Stimulated activated CD4-positive, alpha-beta T cell treated with anti-CD3 and anti-CD28 coated beads, TNF-alpha, amount 100 ng/mL, for 4 hours (primary cell): ENCODE measurements around the gene ITPKA.

Experiments
- DNase-seq, 3 experiments: peaks; one replicate each; pipeline ENCODE4 v3.0.0-alpha.2; 2020; ENCODE audit warnings: low read depth in 3 of 3

Gene ITPKA

GRCh38 chr15:41511331-41511898, 17.7 kb downstream of the ITPKA start:
- no peak for DNase-seq

DNA sequence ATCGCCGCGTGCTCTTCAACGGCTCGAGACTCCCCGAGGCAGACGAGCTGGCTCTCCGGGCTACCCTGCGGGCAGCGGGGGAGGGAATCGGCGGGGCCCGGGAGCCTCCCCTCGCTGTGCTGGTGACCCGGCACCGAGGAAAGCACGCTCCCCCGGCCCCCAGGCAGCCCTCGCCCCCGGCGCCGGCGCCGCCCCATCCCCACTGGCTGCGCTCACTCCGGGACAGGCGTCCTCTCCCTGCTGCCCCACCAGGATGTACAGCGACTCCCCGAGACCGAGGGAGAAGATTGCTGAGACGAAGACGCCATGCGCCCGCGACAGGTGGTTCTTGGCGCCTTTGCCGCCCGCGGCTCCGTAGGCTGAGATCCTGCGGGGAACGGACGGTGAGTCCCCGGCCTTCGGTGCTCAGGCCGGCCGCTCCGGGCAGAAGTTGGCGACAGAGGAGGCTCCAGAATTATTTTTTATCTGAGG, 18.3 kb downstream of the ITPKA start:
- DNase-seq = no peak

- no peak for DNase-seq
Measured at GRCh38 chr15:41512512-41512939, 18.9 kb downstream of the ITPKA start.

- no peak for DNase-seq
Measured at GRCh38 chr15:41512940-41513505, 19.3 kb downstream of the ITPKA start.

DNA sequence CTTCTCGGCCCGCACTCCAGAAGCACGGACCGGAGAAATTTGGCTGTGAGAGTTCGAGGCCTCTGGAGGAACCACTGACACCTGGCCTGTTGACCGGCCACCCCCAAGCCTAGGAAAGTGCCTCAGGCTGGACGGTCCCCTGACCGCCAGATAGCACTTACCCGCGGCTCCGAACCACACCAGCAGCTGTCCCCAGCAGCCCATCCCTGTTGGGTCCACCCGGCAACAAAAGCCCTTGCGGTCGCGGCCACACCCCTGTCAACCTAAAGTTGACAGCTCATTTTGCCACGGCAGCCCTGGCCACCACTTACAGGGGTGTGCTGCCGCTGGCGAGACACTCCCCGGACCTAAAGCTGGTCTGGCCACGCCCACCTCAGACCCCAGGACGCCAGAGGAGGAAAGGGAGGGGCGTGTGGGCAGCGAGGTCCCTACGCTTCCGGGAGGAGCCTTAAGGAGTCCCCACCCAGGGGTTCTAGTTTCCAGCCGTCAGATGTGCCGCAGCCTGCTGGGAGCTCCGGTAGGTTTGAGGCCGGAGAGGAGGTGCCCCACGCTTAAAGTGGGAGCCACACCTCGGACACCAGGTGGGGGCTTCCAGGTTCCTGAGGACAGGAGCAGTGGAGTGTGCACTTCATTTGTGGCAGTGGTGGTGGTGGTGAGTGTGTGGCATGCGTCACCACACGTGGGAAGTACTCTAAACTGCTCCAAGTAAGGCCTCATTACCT, 20.0 kb downstream of the ITPKA start, which contains the start of gene LTK:
TSS of gene LTK (minus strand) at position 322 of the 722 bp plus-strand sequence. CDS start at position 204, 118 bp downstream.
- no peak for DNase-seq

- DNase-seq = no peak
Measured at GRCh38 chr15:41517895-41518449, 24.3 kb downstream of the ITPKA start.

DNA sequence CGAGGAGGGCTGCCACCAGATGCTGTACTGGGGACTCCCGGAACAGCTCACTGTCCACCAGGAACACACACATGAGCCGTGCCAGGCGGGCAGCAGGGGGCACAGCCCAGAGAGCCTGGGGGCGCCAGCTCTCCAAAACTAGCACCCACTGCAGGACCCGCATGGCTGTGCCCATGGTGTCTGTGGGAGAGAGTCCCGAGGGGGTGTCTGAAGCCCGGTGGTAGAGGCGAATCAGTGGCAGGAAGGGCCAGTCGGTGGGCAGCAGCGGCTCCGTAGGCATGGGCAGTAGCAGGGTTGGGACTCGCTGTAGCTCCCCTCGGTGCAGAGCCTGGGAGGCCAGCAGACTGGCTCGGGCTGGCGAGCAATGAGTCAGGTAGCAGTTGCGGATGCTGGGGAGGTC, 27.0 kb downstream of the ITPKA start:
- DNase-seq = no peak

DNA sequence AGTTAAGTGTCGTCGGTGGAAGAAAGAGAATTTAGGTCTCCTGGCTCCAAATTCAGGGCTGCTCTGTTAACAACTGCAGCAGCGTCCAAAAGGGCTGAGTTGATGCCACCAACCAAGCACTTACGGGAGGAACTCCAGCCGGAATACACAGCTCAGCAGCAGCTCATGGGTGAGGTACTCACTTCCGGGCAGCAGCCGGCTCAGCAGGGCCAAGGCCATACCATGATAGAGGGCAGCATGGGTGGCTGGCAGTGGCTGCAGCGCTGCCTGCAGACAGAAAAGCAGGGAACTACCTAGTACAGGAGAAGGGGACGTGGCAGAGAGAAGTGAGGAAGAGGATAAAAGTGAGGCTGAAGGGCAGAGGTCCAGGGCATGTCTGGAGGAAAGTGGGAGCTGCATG, 27.9 kb downstream of the ITPKA start:
- no peak for DNase-seq

- DNase-seq = no peak
Measured at GRCh38 chr15:41523097-41523496, 29.4 kb downstream of the ITPKA start.

DNA sequence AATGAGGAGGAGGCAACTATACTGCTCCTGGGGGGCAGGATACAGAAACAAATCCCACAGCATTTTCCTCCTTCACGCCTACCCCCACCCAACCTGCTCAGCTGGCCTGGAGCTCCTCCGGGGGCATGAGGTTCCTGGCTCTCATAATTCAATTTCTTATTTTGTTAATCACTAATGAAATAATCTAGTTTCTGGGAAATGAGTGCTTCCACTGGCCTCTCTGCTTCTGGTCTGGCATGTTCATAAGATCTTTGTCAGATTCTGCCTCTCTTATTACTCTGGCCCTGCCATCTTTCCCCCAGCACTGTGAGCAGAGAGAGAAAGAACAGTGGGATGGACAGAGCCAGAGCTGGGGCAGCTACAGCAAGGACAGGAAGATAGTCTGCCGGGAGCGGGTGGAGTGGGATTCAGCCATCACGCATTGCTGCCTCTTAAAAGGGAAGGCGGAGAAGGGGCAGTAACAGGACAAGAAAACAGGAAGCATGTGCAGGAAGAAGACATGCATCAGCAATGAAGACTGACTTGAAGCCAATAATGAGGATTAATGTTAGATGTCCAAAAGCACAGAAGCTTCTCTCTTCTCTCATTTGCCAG, 36.8 kb downstream of the ITPKA start:
- no peak for DNase-seq

GRCh38 chr15:41535544-41535943, 41.9 kb downstream of the ITPKA start:
- DNase-seq = no peak

DNA sequence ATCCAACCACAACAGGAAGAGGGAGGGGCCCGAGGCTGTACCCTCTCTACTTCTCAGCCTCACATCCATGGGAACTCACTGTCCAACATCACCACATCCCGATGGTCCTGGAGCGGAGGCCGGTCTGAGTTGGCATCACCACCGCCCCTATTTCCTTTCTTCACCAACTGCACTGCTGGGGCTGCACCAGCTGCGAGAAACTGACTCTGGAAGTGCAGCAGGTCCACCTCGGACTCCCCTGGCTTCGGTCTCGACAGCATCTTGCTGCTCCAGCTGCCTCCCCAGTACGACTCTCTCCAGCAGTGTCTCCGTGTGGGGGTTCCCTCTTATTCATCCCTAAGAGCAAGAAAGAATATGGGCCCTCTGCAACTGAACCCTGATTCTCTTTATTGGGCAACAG, 43.2 kb downstream of the ITPKA start:
- DNase-seq = no peak

- DNase-seq = no peak
Measured at GRCh38 chr15:41543521-41543870, 49.8 kb downstream of the ITPKA start.

GRCh38 chr15:41544650-41545015, 51.0 kb downstream of the ITPKA start:
- DNase-seq = no peak

DNA sequence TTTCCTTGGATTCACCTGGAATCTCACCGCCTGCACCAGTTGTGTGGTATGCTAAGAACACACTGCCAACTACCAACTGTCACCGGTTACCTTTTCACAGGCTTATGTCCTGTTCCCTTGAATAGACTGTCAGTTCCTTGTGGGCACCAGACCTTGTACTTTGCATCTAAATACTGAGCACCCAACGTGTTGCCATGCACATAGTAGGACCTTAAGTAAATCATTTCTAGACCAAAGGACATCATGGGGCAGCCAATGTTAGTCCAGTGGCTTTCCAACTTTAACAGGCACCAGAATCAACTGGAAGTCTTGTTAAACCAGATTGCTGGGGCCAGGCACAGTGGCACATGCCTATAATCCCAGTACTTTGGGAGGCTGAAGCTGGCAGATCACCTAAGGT, 51.5 kb downstream of the ITPKA start:
- DNase-seq = no peak

DNA sequence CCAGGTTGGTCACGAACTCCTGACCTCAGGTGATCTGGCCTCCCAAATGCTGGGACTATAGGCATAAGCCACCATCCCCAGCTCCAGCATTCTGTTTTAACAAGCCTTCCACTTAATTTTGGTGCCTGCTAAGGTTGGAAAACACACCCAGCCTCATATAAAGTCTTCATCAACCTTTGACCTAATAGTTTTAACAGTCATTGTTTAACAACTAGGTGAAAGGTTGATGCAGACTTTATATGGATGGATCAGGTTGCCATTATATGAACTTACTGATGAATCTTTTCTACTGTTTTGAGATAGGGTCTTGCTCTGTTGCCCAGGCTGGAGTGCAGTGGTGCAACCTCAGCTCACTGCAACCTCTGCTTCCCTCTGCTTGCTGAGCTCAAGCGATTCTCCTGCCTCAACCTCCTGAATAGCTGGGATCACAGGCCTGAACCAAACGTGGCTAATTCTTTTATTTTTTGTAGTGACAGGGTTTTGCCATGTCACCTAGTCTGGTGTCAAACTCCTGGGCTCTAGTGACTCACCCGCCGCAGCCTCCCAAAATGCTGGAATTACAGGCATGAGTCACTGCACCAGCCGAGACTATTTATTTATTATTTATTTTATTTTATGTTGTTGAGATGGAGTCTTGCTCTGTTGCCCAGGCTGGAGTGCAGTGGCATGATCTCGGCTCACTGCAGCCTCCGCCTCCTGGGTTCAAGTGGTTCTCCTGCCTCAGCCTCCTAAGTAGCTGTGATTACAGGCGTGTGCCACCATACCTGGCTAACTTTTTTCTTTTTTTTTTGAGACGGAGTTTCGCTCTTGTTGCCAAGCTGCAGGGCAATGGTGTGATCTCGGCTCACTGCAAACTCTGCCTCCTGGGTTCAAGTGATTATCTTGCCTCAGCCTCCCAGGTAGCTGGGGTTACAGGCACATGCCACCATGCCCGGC, 53.4 kb downstream of the ITPKA start:
- no peak for DNase-seq

GRCh38 chr15:41550066-41550775, 56.5 kb downstream of the ITPKA start:
- DNase-seq = no peak
